ENCODE measurements around the gene SUGP1. TPM values are rescaled to one million over a fixed set of nuclear protein-coding genes. Genes with fewer than 3 reads are reported as not detected.
A peak's percentile ranks its signal among the peaks of the same experiment; 100 is the strongest.
"Not testable (repeated sequence)": the region's sequence is repeated elsewhere in the genome, so short reads cannot be mapped to it uniquely, and the experiment has no call there.

The SUGP1 gene
- total RNA-seq, 8 experiments from 2014 or later = 27.6 to 66.0 (median 42.5) TPM

- no CpG with 5 or more reads among the region's 8 CpGs for WGBS, 10 experiments
- no peak for ATAC-seq (replicated peaks in 6 of 8)
- no peak overlapping the region for H3K27ac ChIP-seq
- no peaks in the 10 kb centered on the region for H3K4me1 ChIP-seq (replicated peaks in 1 of 2)
- H3K4me3 ChIP-seq = no peak overlapping the region
- in situ Hi-C loops (cut with MboI; ENCODE audit: low pct_unique_long_range_greater_than_20kb in 2 of 9, low sequenced_read_pairs in 9 of 9, unreplicated experiment in 9 of 9) = loop anchor here in 2 of 9 experiments (25.0 kb wide), 1 partner anchor 134 kb away; no protein-coding TSS in a partner anchor
These were observed 32.5 kb upstream of the SUGP1 start for GRCh38 chr19:19352823-19353222.

DNA sequence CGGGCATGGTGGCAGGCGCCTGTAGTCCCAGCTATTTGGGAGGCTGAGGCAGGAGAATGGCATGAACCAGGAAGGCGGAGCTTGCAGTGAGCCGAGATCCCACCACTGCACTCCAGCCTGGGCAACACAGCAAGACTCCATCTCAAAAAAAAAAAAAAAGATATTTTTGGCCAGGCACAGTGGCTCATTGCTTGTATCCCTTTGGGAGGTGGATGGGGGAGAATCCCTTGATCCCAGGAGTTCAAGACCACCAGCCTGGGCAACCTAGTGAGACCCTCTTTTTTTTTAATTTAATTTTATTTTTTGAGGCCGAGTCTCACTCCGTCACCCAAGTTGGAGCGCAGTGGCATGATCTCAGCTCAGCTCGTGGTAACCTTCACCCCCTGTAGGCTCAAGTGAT lies 30.4 kb upstream of the SUGP1 start:
- H3K4me3 ChIP-seq; H3K27ac ChIP-seq; ATAC-seq (replicated peaks in 6 of 8); H3K4me1 ChIP-seq (replicated peaks in 1 of 2): not testable (repeated sequence)
- 80 to 100% (median 99%) methylated on average over 1 to 4 of the region's 8 CpGs; no CpG with 5 or more reads in 4 of the 10 experiments for WGBS, 10 experiments
- in situ Hi-C loops (cut with MboI; ENCODE audit: low pct_unique_long_range_greater_than_20kb in 2 of 9, low sequenced_read_pairs in 9 of 9, unreplicated experiment in 9 of 9) = loop anchor here in 2 of 9 experiments (25.0 kb wide), 1 partner anchor 137 kb away; no protein-coding TSS in a partner anchor

- Histone ChIP-seq H3K4me1 (replicated peaks in 1 of 2) (no peaks in the 10 kb centered on the region), H3K4me3 (no peak overlapping the region), H3K27ac (no peak overlapping the region)
- 63 to 100% (median 88%) methylated on average over 2 to 3 of the region's 7 CpGs; no CpG with 5 or more reads in 7 of the 10 experiments for WGBS, 10 experiments
- in situ Hi-C loops (cut with MboI; ENCODE audit: low pct_unique_long_range_greater_than_20kb in 2 of 9, low sequenced_read_pairs in 9 of 9, unreplicated experiment in 9 of 9) = no loop called here
- ATAC-seq (replicated peaks in 6 of 8) = peak in 4 of 8 experiments; percentile 14 to 21 (median 18)
These were observed 29.1 kb upstream of the SUGP1 start for GRCh38 chr19:19349365-19349764.

- Histone ChIP-seq H3K27ac (no peak overlapping the region), H3K4me1 (replicated peaks in 1 of 2) (no peaks in the 10 kb centered on the region), H3K4me3 (no peak overlapping the region)
- no peak for ATAC-seq (replicated peaks in 6 of 8)
- in situ Hi-C loops (cut with MboI; ENCODE audit: low pct_unique_long_range_greater_than_20kb in 2 of 9, low sequenced_read_pairs in 9 of 9, unreplicated experiment in 9 of 9) = no loop called here
- WGBS, 10 experiments = 80 to 90% methylated on average over 2 to 4 of the region's 9 CpGs; no CpG with 5 or more reads in 8 of the 10 experiments
These were observed 28.0 kb upstream of the SUGP1 start for GRCh38 chr19:19348266-19348665.

GRCh38 chr19:19347401-19348110 lies 27.2 kb upstream of the SUGP1 start:
- Histone ChIP-seq H3K4me1 (replicated peaks in 1 of 2) (no peaks in the 10 kb centered on the region), H3K27ac (no peak overlapping the region), H3K4me3 (no peak overlapping the region)
- 93 to 95% methylated on average over 3 to 4 of the region's 10 CpGs; no CpG with 5 or more reads in 8 of the 10 experiments for WGBS, 10 experiments
- in situ Hi-C loops (cut with MboI; ENCODE audit: low pct_unique_long_range_greater_than_20kb in 2 of 9, low sequenced_read_pairs in 9 of 9, unreplicated experiment in 9 of 9) = no loop called here
- no peak for ATAC-seq (replicated peaks in 6 of 8)

DNA sequence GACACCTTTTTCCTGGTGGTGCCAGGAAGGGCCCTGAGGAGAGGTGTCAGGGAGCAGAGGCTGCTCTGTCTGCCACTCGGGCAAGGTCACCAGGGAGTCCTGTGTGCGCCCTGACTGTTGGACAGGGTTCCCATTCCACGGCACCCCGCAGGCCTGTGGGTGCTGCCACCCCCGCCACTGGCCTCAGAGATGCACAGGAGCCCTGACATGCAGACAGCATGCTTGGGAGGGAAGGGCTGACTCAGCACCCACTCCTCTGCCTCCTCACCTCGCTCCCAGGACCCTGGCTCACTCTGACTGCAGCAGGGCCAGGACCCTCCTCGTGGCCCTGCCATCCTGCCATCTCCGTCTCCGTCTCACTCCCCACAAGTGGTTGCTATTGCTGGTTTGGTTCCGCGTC lies 25.7 kb upstream of the SUGP1 start:
- no peak for ATAC-seq (replicated peaks in 6 of 8)
- 80 to 100% (median 96%) methylated on average over 1 to 2 of the region's 11 CpGs; no CpG with 5 or more reads in 6 of the 10 experiments for WGBS, 10 experiments
- in situ Hi-C loops (cut with MboI; ENCODE audit: low pct_unique_long_range_greater_than_20kb in 2 of 9, low sequenced_read_pairs in 9 of 9, unreplicated experiment in 9 of 9) = no loop called here

DNA sequence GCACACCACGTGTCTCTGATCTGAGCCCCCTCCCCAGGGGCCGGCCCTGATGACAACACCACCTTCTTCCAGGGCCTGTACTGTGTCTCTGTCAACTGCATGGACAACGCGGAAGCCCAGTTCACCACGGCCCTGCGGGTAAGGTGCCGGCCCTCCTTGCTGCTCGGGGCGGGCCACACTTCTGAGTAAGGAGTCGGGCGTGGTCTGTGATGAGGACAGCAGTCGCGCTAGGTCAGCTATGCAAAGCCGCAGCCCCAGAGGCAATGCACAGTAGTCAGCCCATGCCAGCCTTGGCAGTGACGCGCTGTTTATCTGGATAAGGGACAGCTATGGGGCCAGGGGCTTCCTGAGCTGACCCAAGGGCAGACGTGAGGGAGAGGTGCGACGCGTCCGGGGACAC lies 24.9 kb upstream of the SUGP1 start:
- peak in 3 of 8 experiments; percentile 52 to 80 (median 68) for ATAC-seq (replicated peaks in 6 of 8)
- in situ Hi-C loops (cut with MboI; ENCODE audit: low pct_unique_long_range_greater_than_20kb in 2 of 9, low sequenced_read_pairs in 9 of 9, unreplicated experiment in 9 of 9) = no loop called here
- Histone ChIP-seq H3K27ac (no peak overlapping the region), H3K4me3 (no peak overlapping the region), H3K4me1 (replicated peaks in 1 of 2) (no peaks in the 10 kb centered on the region)
- WGBS, 10 experiments = 90 to 100% (median 100%) methylated on average over 2 to 3 of the region's 21 CpGs; no CpG with 5 or more reads in 7 of the 10 experiments

More for the DNA sequence above, 25.7 kb upstream of the SUGP1 start:
- Histone ChIP-seq H3K4me3 (no peak overlapping the region), H3K27ac (no peak overlapping the region), H3K4me1 (replicated peaks in 1 of 2) (no peaks in the 10 kb centered on the region)

DNA sequence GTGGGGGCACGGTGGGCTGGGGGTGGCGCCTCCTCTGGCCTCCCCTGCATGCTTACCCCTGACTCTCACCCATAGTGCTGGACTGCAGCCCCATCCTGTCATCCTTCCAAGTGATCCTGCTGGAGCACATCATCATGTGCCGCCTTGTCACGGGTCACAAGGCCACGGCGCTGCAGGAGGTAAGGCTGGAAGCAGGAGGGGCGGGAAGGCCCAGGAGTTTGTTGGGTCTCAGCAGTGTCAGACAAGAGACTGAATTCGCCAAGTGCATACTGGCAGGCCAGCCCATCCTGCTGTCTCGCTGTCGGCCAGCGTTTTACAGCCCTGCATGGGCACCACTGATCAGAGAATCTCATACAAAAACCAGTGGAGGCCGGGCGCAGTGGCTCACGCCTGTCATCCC lies 23.5 kb upstream of the SUGP1 start:
- in situ Hi-C loops (cut with MboI; ENCODE audit: low pct_unique_long_range_greater_than_20kb in 2 of 9, low sequenced_read_pairs in 9 of 9, unreplicated experiment in 9 of 9) = no loop called here
- Histone ChIP-seq H3K27ac (no peak overlapping the region), H3K4me3 (no peak overlapping the region), H3K4me1 (replicated peaks in 1 of 2) (no peaks in the 10 kb centered on the region)
- WGBS, 10 experiments = 80 to 100% (median 91%) methylated on average over 1 to 4 of the region's 14 CpGs; no CpG with 5 or more reads in 7 of the 10 experiments
- no peak for ATAC-seq (replicated peaks in 6 of 8)

DNA sequence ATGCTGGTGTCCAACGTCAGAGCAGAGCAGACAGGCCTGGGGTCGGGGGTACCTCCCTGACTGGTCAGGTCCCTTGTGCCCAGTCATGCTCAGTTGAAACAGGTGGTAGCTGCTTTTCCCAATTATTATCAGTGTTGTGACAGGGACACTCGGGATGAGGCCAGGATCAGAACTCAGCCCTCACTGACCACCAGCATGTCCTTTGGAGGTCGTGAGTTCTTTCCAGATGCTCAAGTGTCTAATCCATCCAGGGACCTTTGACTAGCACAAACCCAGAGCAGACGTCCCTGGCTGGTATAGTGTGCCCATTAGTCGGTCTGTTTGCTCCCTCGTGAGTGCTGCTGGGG lies 22.7 kb upstream of the SUGP1 start:
- ATAC-seq (replicated peaks in 6 of 8) = no peak
- H3K27ac ChIP-seq = no peak overlapping the region
- in situ Hi-C loops (cut with MboI; ENCODE audit: low pct_unique_long_range_greater_than_20kb in 2 of 9, low sequenced_read_pairs in 9 of 9, unreplicated experiment in 9 of 9) = no loop called here
- 0 to 100% (median 51%) methylated on average over 1 to 5 of the region's 7 CpGs; no CpG with 5 or more reads in 5 of the 10 experiments for WGBS, 10 experiments
- no peak overlapping the region for H3K4me3 ChIP-seq
- H3K4me1 ChIP-seq (replicated peaks in 1 of 2) = no peaks in the 10 kb centered on the region

DNA sequence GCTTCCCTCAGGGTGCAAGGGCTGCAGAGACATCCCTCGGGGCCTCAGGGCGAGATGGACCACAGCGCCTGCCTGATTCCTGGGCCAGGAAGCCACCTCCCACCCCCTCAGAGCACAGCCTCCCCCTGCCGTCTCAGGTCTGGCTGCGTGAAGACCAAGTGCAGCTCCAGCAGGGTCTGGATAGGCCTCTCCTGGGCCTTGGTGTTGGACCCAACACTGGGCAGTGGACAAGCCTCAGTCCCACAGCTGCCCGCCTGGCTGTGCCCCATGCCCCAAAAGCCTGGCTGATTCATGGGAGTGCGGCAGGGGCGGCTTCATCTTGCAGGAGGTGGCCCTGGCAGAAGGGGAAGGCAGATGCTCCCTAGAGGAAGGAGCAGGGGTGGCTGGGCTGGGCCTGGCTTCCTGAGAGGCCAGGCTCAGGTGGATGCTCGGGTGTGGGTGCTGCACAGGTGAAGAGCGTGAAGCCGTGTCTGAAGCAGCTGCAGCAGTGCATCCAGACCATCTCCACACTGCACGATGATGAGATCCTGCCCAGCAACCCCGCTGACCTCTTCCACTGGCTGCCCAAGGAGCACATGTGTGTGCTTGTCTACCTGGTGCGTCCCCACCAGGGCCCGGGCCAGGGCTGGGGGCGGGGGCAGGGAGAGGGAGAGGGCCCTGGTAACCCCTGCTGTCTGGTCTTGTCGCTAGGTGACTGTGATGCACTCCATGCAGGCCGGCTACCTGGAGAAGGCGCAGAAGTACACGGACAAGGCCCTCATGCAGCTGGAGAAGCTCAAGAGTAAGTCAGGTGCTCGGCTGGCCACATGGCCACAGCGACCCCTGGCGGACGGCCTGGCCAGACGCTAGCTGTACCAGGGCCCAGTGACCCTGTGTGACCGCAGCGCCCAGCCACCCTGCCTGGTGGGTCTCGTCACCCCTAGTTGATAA lies 22.0 kb upstream of the SUGP1 start:
- peak; percentile 72 to 92 (median 81) for ATAC-seq (replicated peaks in 6 of 8)
- no peak overlapping the region for H3K27ac ChIP-seq
- WGBS, 10 experiments = 23 to 75% (median 27%) methylated on average over 3 to 6 of the region's 28 CpGs; no CpG with 5 or more reads in 7 of the 10 experiments
- H3K4me1 ChIP-seq (replicated peaks in 1 of 2) = no peaks in the 10 kb centered on the region
- H3K4me3 ChIP-seq = no peak overlapping the region
- in situ Hi-C loops (cut with MboI; ENCODE audit: low pct_unique_long_range_greater_than_20kb in 2 of 9, low sequenced_read_pairs in 9 of 9, unreplicated experiment in 9 of 9) = no loop called here

GRCh38 chr19:19341026-19341425 lies 20.7 kb upstream of the SUGP1 start:
- ATAC-seq (replicated peaks in 6 of 8) = no peak
- in situ Hi-C loops (cut with MboI; ENCODE audit: low pct_unique_long_range_greater_than_20kb in 2 of 9, low sequenced_read_pairs in 9 of 9, unreplicated experiment in 9 of 9) = no loop called here
- no peak overlapping the region for H3K4me3 ChIP-seq
- H3K27ac ChIP-seq = no peak overlapping the region
- 85 to 100% methylated on average over 2 to 3 of the region's 11 CpGs; no CpG with 5 or more reads in 8 of the 10 experiments for WGBS, 10 experiments
- H3K4me1 ChIP-seq (replicated peaks in 1 of 2) = no peaks in the 10 kb centered on the region

GRCh38 chr19:19338082-19338481 lies 17.8 kb upstream of the SUGP1 start:
- Histone ChIP-seq H3K4me1 (replicated peaks in 1 of 2) (no peaks in the 10 kb centered on the region), H3K4me3 (no peak overlapping the region), H3K27ac (no peak overlapping the region)
- ATAC-seq (replicated peaks in 6 of 8) = no peak
- in situ Hi-C loops (cut with MboI; ENCODE audit: low pct_unique_long_range_greater_than_20kb in 2 of 9, low sequenced_read_pairs in 9 of 9, unreplicated experiment in 9 of 9) = no loop called here
- WGBS, 10 experiments = 100% methylated on average over 1 to 3 of the region's 7 CpGs; no CpG with 5 or more reads in 8 of the 10 experiments

DNA sequence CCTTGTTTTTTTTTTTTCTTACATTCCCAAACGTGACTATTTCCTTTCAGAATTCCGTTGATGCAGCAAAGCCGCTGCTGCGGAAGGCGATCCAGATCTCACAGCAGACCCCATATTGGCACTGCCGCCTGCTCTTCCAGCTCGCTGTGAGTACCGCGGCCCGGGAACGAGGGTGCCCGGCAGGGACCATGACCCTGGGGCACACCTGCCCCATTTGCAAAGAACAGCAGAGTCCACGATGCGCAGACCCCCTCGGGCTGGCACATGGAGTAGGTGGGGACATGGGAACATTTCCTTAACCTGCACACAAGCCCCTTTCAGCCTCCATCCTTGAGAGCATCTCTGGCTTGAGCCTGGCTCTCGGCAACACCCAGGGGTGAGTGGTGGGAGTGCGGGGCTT lies 16.8 kb upstream of the SUGP1 start:
- H3K4me3 ChIP-seq = no peak overlapping the region
- no peak for ATAC-seq (replicated peaks in 6 of 8)
- no peak overlapping the region for H3K27ac ChIP-seq
- in situ Hi-C loops (cut with MboI; ENCODE audit: low pct_unique_long_range_greater_than_20kb in 2 of 9, low sequenced_read_pairs in 9 of 9, unreplicated experiment in 9 of 9) = no loop called here
- no peaks in the 10 kb centered on the region for H3K4me1 ChIP-seq (replicated peaks in 1 of 2)
- 85 to 100% (median 97%) methylated on average over 1 to 11 of the region's 17 CpGs; no CpG with 5 or more reads in 4 of the 10 experiments for WGBS, 10 experiments
